ENCODE results near the gene IL1B.

DNA sequence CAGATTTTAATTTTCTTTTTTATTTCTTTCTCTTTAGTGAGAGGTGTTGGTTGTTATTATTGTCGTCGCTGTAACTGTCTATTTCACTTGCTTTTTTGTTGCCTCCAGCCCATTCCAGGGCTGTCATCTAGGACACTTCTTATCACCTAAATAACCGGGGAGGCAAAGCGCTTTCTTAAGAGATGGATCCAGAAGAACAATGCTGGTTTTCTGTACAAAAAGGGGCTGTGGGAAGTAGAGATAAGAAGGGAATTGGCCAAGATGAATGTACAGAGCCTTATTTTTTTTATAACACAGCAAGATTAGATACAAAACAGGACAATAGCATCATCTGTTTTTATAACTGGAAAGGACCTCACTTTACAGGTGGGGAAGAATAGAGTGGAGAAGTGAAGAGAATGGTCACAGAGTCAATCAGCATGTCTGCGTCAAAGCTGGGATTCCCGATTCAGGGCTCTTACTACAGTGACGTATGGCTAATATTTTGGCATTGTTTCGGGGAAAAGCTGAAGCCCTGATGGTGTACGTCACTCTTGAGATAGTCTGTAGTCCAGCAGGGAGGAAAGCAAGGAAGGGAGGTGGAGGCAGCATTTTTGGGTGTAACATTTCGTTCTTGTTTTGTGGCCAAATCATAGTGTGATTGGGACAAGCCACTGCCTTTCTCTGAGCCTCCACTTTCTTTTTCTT is 23.2 kb downstream of the IL1B start:
- TF ChIP-seq GATA3 (IDR thresholded peaks at IDR 0.05; ENCODE audit: low read depth, low read length) (no peak), GATA2 (IDR thresholded peaks at IDR 0.05; ENCODE audit: low read depth, low read length) (no peak)

All from SH-SY5Y (cell line).